ENCODE results near the gene TAS2R41. TPM values are rescaled to one million over a fixed set of nuclear protein-coding genes. Genes with fewer than 3 reads are reported as not detected.

The TAS2R41 gene
- total RNA-seq, 1 experiment from 2014 or later, result not detected

GRCh38 chr7:143518941-143519340 lies 41.3 kb downstream of the TAS2R41 start:
- peaks cover 24 to 26% of the 10 kb centered on the region in 2 experiments for H3K4me1 Mint-ChIP-seq
- Histone ChIP-seq H3K14ac (ENCODE audit: insufficient read depth, low read length) (no peak overlapping the region; the same call in 1 of the 2 replicates), H3K4ac (ENCODE audit: low read depth, low read length) (no peak overlapping the region), H3K18ac (ENCODE audit: insufficient read length, low read depth, low read length) (no peak overlapping the region), H3K27ac (ENCODE audit: insufficient read length, low read depth, low read length) (no peak overlapping the region), H3K9me3 (ENCODE audit: control insufficient read depth, low read depth, low read length) (no peaks in the 10 kb centered on the region), H3K9ac (ENCODE audit: extremely low read depth, insufficient read length, low read length) (no peak overlapping the region), H2BK5ac (ENCODE audit: insufficient read length, low read length) (no peak overlapping the region), H3K4me1 (ENCODE audit: insufficient read depth, low read length) (no peaks in the 10 kb centered on the region; the same call in 1 of the 2 replicates), H3K56ac (ENCODE audit: insufficient read length, low read depth, low read length) (no peak overlapping the region), H4K91ac (ENCODE audit: insufficient read length, low read depth, low read length) (no peak overlapping the region), H4K5ac (ENCODE audit: insufficient read length, low read depth, low read length) (no peak overlapping the region), H2BK120ac (ENCODE audit: low read depth, low read length, poor library complexity, severe bottlenecking) (no peak overlapping the region), H3K79me2 (ENCODE audit: insufficient read depth, low read length) (no peaks in the 10 kb centered on the region; the same call in 1 of the 2 replicates), H2BK20ac (ENCODE audit: low read depth, low read length, poor library complexity, severe bottlenecking) (no peak overlapping the region), H4K20me1 (ENCODE audit: control insufficient read depth, insufficient read depth, insufficient read length) (no peaks in the 10 kb centered on the region), H3K23ac (ENCODE audit: insufficient read length, low read depth, low read length) (no peak overlapping the region), H3T11ph (ENCODE audit: low read length) (no peak overlapping the region), H2BK12ac (ENCODE audit: insufficient read length, low read depth, low read length) (no peak overlapping the region), H4K8ac (replicated peaks; ENCODE audit: insufficient read length, low read depth, low read length) (no peak overlapping the region), H3K27me3 (ENCODE audit: insufficient read depth, low read length) (no peaks in the 10 kb centered on the region), H2BK15ac (ENCODE audit: low read depth, low read length) (no peak overlapping the region), H3K4me2 (ENCODE audit: insufficient read depth, insufficient read length, low read length) (no peak overlapping the region), H3K79me1 (ENCODE audit: insufficient read depth, low read depth, low read length, poor library complexity, severe bottlenecking) (no peaks in the 10 kb centered on the region), H3K23me2 (ENCODE audit: insufficient read length, low read depth, low read length, poor library complexity, severe bottlenecking) (no peaks in the 10 kb centered on the region), H2AFZ (ENCODE audit: low read length) (no peak overlapping the region), H2AK5ac (ENCODE audit: insufficient read length, low read length) (no peak overlapping the region)
- no peak for TF ChIP-seq CTCF (conservative IDR thresholded peaks at IDR 0.05)
- peak overlapping the region in 1 of 3 experiments; percentile 11; a peak in 2 of 7 replicates for H3K27ac Mint-ChIP-seq
- H3K4me3 Mint-ChIP-seq, result no peak overlapping the region
- no peaks in the 10 kb centered on the region for H3K36me3 Mint-ChIP-seq (ENCODE audit: insufficient read depth in 1 of 3, low read depth in 3 of 3)
- no CpG with 5 or more reads among the region's 11 CpGs for WGBS (ENCODE audit: extremely low coverage, insufficient read length, low lambda C conversion rate)
- no peaks in the 10 kb centered on the region for H3K9me3 Mint-ChIP-seq
- peaks cover 18% of the 10 kb centered on the region for H3K27me3 Mint-ChIP-seq (ENCODE audit: low read depth)
- no peak for DNase-seq
